Mammary epithelial cell (primary cell): ENCODE results near the gene ETFRF1.

ENCODE experiments used
- EZH2 ChIP-seq: IDR thresholded peaks from 2 replicates; pipeline ENCODE4 v1.6.1; 2012; ENCODE audit warnings: low read length, inconsistent platforms, borderline replicate concordance
- TF ChIP-seq, protein P1 (sequence below), 2 donors: IDR thresholded peaks in 1 of 2; conservative IDR thresholded peaks in 1 of 2; 2 replicates each; pipeline ENCODE4 v1.5.1; 2011 to 2012; ENCODE audit warnings: inconsistent platforms in 2 of 2, low read length in 2 of 2, mild to moderate bottlenecking in 2 of 2, control low read depth in 1 of 2, low read depth in 1 of 2; ENCODE audit not compliant: insufficient read depth in 1 of 2; ENCODE audit errors: extremely low read depth in 1 of 2

GRCh38 chr12:25187781-25188180, 7.3 kb upstream of the ETFRF1 start:
- TF ChIP-seq, protein P1, sequence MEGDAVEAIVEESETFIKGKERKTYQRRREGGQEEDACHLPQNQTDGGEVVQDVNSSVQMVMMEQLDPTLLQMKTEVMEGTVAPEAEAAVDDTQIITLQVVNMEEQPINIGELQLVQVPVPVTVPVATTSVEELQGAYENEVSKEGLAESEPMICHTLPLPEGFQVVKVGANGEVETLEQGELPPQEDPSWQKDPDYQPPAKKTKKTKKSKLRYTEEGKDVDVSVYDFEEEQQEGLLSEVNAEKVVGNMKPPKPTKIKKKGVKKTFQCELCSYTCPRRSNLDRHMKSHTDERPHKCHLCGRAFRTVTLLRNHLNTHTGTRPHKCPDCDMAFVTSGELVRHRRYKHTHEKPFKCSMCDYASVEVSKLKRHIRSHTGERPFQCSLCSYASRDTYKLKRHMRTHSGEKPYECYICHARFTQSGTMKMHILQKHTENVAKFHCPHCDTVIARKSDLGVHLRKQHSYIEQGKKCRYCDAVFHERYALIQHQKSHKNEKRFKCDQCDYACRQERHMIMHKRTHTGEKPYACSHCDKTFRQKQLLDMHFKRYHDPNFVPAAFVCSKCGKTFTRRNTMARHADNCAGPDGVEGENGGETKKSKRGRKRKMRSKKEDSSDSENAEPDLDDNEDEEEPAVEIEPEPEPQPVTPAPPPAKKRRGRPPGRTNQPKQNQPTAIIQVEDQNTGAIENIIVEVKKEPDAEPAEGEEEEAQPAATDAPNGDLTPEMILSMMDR (conservative IDR thresholded peaks at IDR 0.05 in 1 of 2, IDR thresholded peaks at IDR 0.05 in 1 of 2; ENCODE audit: extremely low read depth in 1 of 2, insufficient read depth in 1 of 2, low read depth in 1 of 2, low read length in 2 of 2) = no peak
- no peak for TF ChIP-seq EZH2
